Uterus (tissue), 4 donors: ENCODE data around the gene TMCO4. TPM values are rescaled to one million over a fixed set of nuclear protein-coding genes. Genes with fewer than 3 reads are reported as not detected.

Source experiments
- DNase-seq, 2 donors: peaks; one replicate each; pipeline ENCODE4 v3.0.0-alpha.2; 2019 to 2020
- H3K27ac ChIP-seq, 2 donors: fragments of 200-600 bp; sonication (generic); 1 replicate in 1 of 2; 2 replicates in 1 of 2; pipeline ENCODE4 v1.5.1; 2016 to 2018
- H3K27me3 ChIP-seq, 2 donors: fragments of 200-600 bp; sonication (generic); one replicate each; pipeline ENCODE4 v1.5.1; 2018 to 2019; ENCODE audit warnings: control low read depth in 1 of 2
- H3K36me3 ChIP-seq, 2 donors: fragments of 200-600 bp; sonication (generic); one replicate each; pipeline ENCODE4 v1.5.1; 2019; ENCODE audit warnings: control low read depth in 1 of 2
- H3K4me1 ChIP-seq, 2 donors: fragments of 200-600 bp; sonication (generic); one replicate each; pipeline ENCODE4 v1.5.1; 2018 to 2019; ENCODE audit warnings: control low read depth in 1 of 2
- H3K4me3 ChIP-seq, 2 donors: fragments of 200-600 bp; sonication (generic); 1 replicate in 1 of 2; 2 replicates in 1 of 2; pipeline ENCODE4 v1.5.1; 2018 to 2019; ENCODE audit warnings: mild to moderate bottlenecking in 1 of 2
- H3K9me3 ChIP-seq, 2 donors: fragments of 200-600 bp; sonication (generic); one replicate each; pipeline ENCODE4 v1.5.1; 2019; ENCODE audit warnings: control low read depth in 1 of 2
- POLR2A ChIP-seq, 2 donors: fragments of 450-650 bp; IDR thresholded peaks; one replicate each; pipeline ENCODE4 v1.6.1; 2016; ENCODE audit warnings: antibody characterized with exemption in 2 of 2, mild to moderate bottlenecking in 1 of 2, moderate library complexity in 1 of 2
- intact Hi-C: fragments of 100-400 bp; cut with DNase I; formaldehyde crosslinking; loops from one replicate; pipeline ENCODE4 v1.15.1; 2023; ENCODE audit warnings: low total_unique reads
- total RNA-seq, 4 donors: library from RNA; depleted of rRNA in 3 of 4; stranded (reverse); fragments of >200 nt in 3 of 4; gene quantifications; one replicate each; pipeline versions ENCODE4 v1.1.0 to v1.2.4, GENCODE V29; 2014 to 2023
- TF ChIP-seq, protein P1 (sequence below), 4 experiments: fragments of 200-600 bp in 2 of 4; fragments of 450-650 bp in 2 of 4; sonication (generic) in 2 of 4; IDR thresholded peaks; one replicate each; pipeline ENCODE4 v1.5.1; 2016 to 2019; ENCODE audit warnings: antibody characterized with exemption in 4 of 4, mild to moderate bottlenecking in 2 of 4, moderate library complexity in 1 of 4
- donor health status: DM: yes; HTN: yes; CAD: no.

The TMCO4 gene
- total RNA-seq, 4 donors from 2014 or later, result 11.8 to 41.2 (median 21.8) TPM

DNA sequence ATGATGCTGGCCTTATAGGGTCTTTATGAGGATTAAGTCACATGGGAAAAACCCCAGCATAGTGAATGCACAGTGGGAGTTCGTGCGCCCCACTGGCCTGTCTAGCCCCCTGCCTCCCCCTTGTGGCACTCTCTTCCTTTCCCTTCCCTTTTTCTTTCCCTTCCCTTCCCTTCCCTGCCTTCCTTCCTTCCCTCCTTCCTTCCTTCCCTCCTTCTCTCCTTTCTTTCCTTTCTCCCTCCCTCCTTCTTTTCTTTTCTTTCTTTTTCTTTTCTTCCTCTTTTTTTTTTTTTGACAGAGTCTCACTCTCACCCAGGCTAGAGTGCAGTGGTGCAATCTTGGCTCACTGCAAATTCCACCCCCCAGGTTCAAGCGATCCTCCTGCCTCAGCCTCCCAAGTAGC lies 96.4 kb downstream of the TMCO4 start:
- H3K4me1 ChIP-seq, result no peaks in the 10 kb centered on the region
- no peaks in the 10 kb centered on the region for H3K9me3 ChIP-seq
- intact Hi-C loops, result no loop called here
- no peak for DNase-seq
- no peak for TF ChIP-seq POLR2A (IDR thresholded peaks at IDR 0.05)
- TF ChIP-seq, protein P1, sequence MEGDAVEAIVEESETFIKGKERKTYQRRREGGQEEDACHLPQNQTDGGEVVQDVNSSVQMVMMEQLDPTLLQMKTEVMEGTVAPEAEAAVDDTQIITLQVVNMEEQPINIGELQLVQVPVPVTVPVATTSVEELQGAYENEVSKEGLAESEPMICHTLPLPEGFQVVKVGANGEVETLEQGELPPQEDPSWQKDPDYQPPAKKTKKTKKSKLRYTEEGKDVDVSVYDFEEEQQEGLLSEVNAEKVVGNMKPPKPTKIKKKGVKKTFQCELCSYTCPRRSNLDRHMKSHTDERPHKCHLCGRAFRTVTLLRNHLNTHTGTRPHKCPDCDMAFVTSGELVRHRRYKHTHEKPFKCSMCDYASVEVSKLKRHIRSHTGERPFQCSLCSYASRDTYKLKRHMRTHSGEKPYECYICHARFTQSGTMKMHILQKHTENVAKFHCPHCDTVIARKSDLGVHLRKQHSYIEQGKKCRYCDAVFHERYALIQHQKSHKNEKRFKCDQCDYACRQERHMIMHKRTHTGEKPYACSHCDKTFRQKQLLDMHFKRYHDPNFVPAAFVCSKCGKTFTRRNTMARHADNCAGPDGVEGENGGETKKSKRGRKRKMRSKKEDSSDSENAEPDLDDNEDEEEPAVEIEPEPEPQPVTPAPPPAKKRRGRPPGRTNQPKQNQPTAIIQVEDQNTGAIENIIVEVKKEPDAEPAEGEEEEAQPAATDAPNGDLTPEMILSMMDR (IDR thresholded peaks at IDR 0.05), result no peak
- no peak overlapping the region for H3K4me3 ChIP-seq
- no peak overlapping the region for H3K27ac ChIP-seq
- no peaks in the 10 kb centered on the region for H3K36me3 ChIP-seq
- no peaks in the 10 kb centered on the region for H3K27me3 ChIP-seq

GRCh38 chr1:19700079-19700777 lies 99.5 kb downstream of the TMCO4 start:
- Histone ChIP-seq H3K27ac (no peak overlapping the region), H3K4me3 (no peak overlapping the region), H3K4me1 (no peaks in the 10 kb centered on the region), H3K36me3 (no peaks in the 10 kb centered on the region), H3K9me3 (no peaks in the 10 kb centered on the region), H3K27me3 (no peaks in the 10 kb centered on the region)
- no peak for DNase-seq
- intact Hi-C loops, result no loop called here
- no peak for TF ChIP-seq POLR2A (IDR thresholded peaks at IDR 0.05)
- TF ChIP-seq, protein P1 (IDR thresholded peaks at IDR 0.05), result no peak

- Histone ChIP-seq H3K36me3 (no peaks in the 10 kb centered on the region), H3K9me3 (no peaks in the 10 kb centered on the region), H3K27me3 (no peaks in the 10 kb centered on the region), H3K4me3 (no peak overlapping the region), H3K4me1 (no peaks in the 10 kb centered on the region), H3K27ac (no peak overlapping the region)
- intact Hi-C loops, result no loop called here
- TF ChIP-seq, protein P1 (IDR thresholded peaks at IDR 0.05), result no peak
- TF ChIP-seq POLR2A (IDR thresholded peaks at IDR 0.05), result no peak
- DNase-seq, result no peak
Measured at GRCh38 chr1:19698181-19698580, 101.5 kb downstream of the TMCO4 start.

- Histone ChIP-seq H3K4me1 (no peaks in the 10 kb centered on the region), H3K27me3 (no peaks in the 10 kb centered on the region), H3K27ac (no peak overlapping the region), H3K4me3 (no peak overlapping the region), H3K9me3 (no peaks in the 10 kb centered on the region), H3K36me3 (no peaks in the 10 kb centered on the region)
- intact Hi-C loops, result no loop called here
- no peak for TF ChIP-seq POLR2A (IDR thresholded peaks at IDR 0.05)
- TF ChIP-seq, protein P1 (IDR thresholded peaks at IDR 0.05), result no peak
- no peak for DNase-seq
Measured at GRCh38 chr1:19696820-19697219, 102.9 kb downstream of the TMCO4 start.

- TF ChIP-seq, protein P1 (IDR thresholded peaks at IDR 0.05), result no peak
- TF ChIP-seq POLR2A (IDR thresholded peaks at IDR 0.05), result no peak
- no peak overlapping the region for H3K27ac ChIP-seq
- H3K4me1 ChIP-seq, result no peaks in the 10 kb centered on the region
- no peaks in the 10 kb centered on the region for H3K27me3 ChIP-seq
- no peak for DNase-seq
- no peaks in the 10 kb centered on the region for H3K9me3 ChIP-seq
- H3K4me3 ChIP-seq, result no peak overlapping the region
- intact Hi-C loops, result no loop called here
- no peaks in the 10 kb centered on the region for H3K36me3 ChIP-seq
Measured at GRCh38 chr1:19695772-19696171, 103.9 kb downstream of the TMCO4 start.
